ENCODE measurements around the gene SGK1. TPM values are rescaled to one million over a fixed set of nuclear protein-coding genes. Genes with fewer than 3 reads are reported as not detected.
"Not testable (repeated sequence)": the region's sequence is repeated elsewhere in the genome, so short reads cannot be mapped to it uniquely, and the experiment has no call there.

The SGK1 gene
- total RNA-seq, 2 donors from 2014 or later, result 9.7 to 13.0 TPM

- no peak overlapping the region for H3K9ac ChIP-seq (ENCODE audit: extremely low read depth, low read length, poor library complexity, severe bottlenecking)
- H3K9me3 ChIP-seq (ENCODE audit: control insufficient read depth, low read length), result no peaks in the 10 kb centered on the region
- Mint-ChIP-seq H3K9me3 (no peaks in the 10 kb centered on the region), H3K36me3 (ENCODE audit: low read depth) (no peaks in the 10 kb centered on the region), H3K27me3 (ENCODE audit: insufficient read depth) (peaks cover 29% of the 10 kb centered on the region), H3K4me3 (no peak overlapping the region), H3K27ac (no peak overlapping the region), H3K4me1 (peaks cover 19% of the 10 kb centered on the region)
- no peaks in the 10 kb centered on the region for H3K4me1 ChIP-seq (ENCODE audit: control insufficient read depth, insufficient read depth, low read length)
- no peak for DNase-seq
- WGBS, 2 experiments (ENCODE audit: insufficient coverage in 1 of 2, insufficient read length in 1 of 2), result 89 to 93% methylated on average over 3 to 9 of the region's 9 CpGs
- peaks cover 1% of the 10 kb centered on the region for H3K27me3 ChIP-seq (ENCODE audit: control insufficient read depth, insufficient read depth, low read length, poor library complexity, severe bottlenecking)
- no peak overlapping the region for H3K27ac ChIP-seq (ENCODE audit: low read depth, low read length)
- no peak for TF ChIP-seq CTCF (conservative IDR thresholded peaks at IDR 0.05)
- H3K4me3 ChIP-seq (ENCODE audit: low read length), result no peak overlapping the region
- no peaks in the 10 kb centered on the region for H3K36me3 ChIP-seq (ENCODE audit: control insufficient read depth, insufficient read depth, low read length)
These were observed 9.1 kb downstream of the SGK1 start for GRCh38 chr6:134308800-134309199.

- H3K9me3 ChIP-seq (ENCODE audit: control insufficient read depth, low read length), result no peaks in the 10 kb centered on the region
- no peak overlapping the region for H3K4me3 Mint-ChIP-seq
- TF ChIP-seq CTCF (conservative IDR thresholded peaks at IDR 0.05), result no peak
- no peaks in the 10 kb centered on the region for H3K27me3 ChIP-seq (ENCODE audit: control insufficient read depth, insufficient read depth, low read length, poor library complexity, severe bottlenecking)
- H3K27me3 Mint-ChIP-seq (ENCODE audit: insufficient read depth), result peaks cover 22% of the 10 kb centered on the region
- no peaks in the 10 kb centered on the region for H3K36me3 Mint-ChIP-seq (ENCODE audit: low read depth)
- no peak overlapping the region for H3K27ac ChIP-seq (ENCODE audit: low read depth, low read length)
- 93 to 97% methylated on average over 3 to 5 of the region's 5 CpGs for WGBS, 2 experiments (ENCODE audit: insufficient coverage in 1 of 2, insufficient read length in 1 of 2)
- H3K4me3 ChIP-seq (ENCODE audit: low read length), result no peak overlapping the region
- H3K4me1 ChIP-seq (ENCODE audit: control insufficient read depth, insufficient read depth, low read length), result no peaks in the 10 kb centered on the region
- H3K9me3 Mint-ChIP-seq, result no peaks in the 10 kb centered on the region
- no peak for DNase-seq
- H3K36me3 ChIP-seq (ENCODE audit: control insufficient read depth, insufficient read depth, low read length), result no peaks in the 10 kb centered on the region
- no peak overlapping the region for H3K9ac ChIP-seq (ENCODE audit: extremely low read depth, low read length, poor library complexity, severe bottlenecking)
- peaks cover 10% of the 10 kb centered on the region for H3K4me1 Mint-ChIP-seq
- no peak overlapping the region for H3K27ac Mint-ChIP-seq
These were observed 10.0 kb downstream of the SGK1 start for GRCh38 chr6:134307870-134308269.

- peaks cover 19% of the 10 kb centered on the region for H3K27me3 Mint-ChIP-seq (ENCODE audit: insufficient read depth)
- Histone ChIP-seq H3K9ac (ENCODE audit: extremely low read depth, low read length, poor library complexity, severe bottlenecking) (no peak overlapping the region), H3K9me3 (ENCODE audit: control insufficient read depth, low read length) (no peaks in the 10 kb centered on the region), H3K36me3 (ENCODE audit: control insufficient read depth, insufficient read depth, low read length) (no peaks in the 10 kb centered on the region), H3K4me3 (ENCODE audit: low read length) (no peak overlapping the region), H3K27me3 (ENCODE audit: control insufficient read depth, insufficient read depth, low read length, poor library complexity, severe bottlenecking) (no peaks in the 10 kb centered on the region), H3K4me1 (ENCODE audit: control insufficient read depth, insufficient read depth, low read length) (no peaks in the 10 kb centered on the region), H3K27ac (ENCODE audit: low read depth, low read length) (no peak overlapping the region)
- H3K4me3 Mint-ChIP-seq, result no peak overlapping the region
- WGBS, 2 experiments (ENCODE audit: insufficient coverage in 1 of 2, insufficient read length in 1 of 2), result 83 to 84% methylated on average over 6 of the region's 6 CpGs
- H3K4me1 Mint-ChIP-seq, result peaks cover 7% of the 10 kb centered on the region
- no peak overlapping the region for H3K27ac Mint-ChIP-seq
- DNase-seq, result no peak
- no peak for TF ChIP-seq CTCF (conservative IDR thresholded peaks at IDR 0.05)
- no peaks in the 10 kb centered on the region for H3K9me3 Mint-ChIP-seq
- H3K36me3 Mint-ChIP-seq (ENCODE audit: low read depth), result no peaks in the 10 kb centered on the region
These were observed 10.8 kb downstream of the SGK1 start for GRCh38 chr6:134307075-134307474.

- H3K9me3 Mint-ChIP-seq; H3K4me3 Mint-ChIP-seq; H3K4me1 ChIP-seq (ENCODE audit: control insufficient read depth, insufficient read depth, low read length); DNase-seq; H3K4me3 ChIP-seq (ENCODE audit: low read length); H3K27me3 ChIP-seq (ENCODE audit: control insufficient read depth, insufficient read depth, low read length, poor library complexity, severe bottlenecking); H3K36me3 Mint-ChIP-seq (ENCODE audit: low read depth); H3K27me3 Mint-ChIP-seq (ENCODE audit: insufficient read depth); H3K9me3 ChIP-seq (ENCODE audit: control insufficient read depth, low read length); H3K36me3 ChIP-seq (ENCODE audit: control insufficient read depth, insufficient read depth, low read length); H3K4me1 Mint-ChIP-seq; H3K27ac ChIP-seq (ENCODE audit: low read depth, low read length); H3K9ac ChIP-seq (ENCODE audit: extremely low read depth, low read length, poor library complexity, severe bottlenecking); H3K27ac Mint-ChIP-seq: not testable (repeated sequence)
- WGBS, 2 experiments (ENCODE audit: insufficient coverage in 1 of 2, insufficient read length in 1 of 2), result 84 to 87% methylated on average over 6 of the region's 6 CpGs
These were observed 13.5 kb downstream of the SGK1 start for GRCh38 chr6:134304381-134304780.

Measured in endodermal cell (in vitro differentiated cells).